ENCODE measurements around the gene BLOC1S2.
A peak's percentile ranks its signal among the peaks of the same experiment; 100 is the strongest.
"Not testable (repeated sequence)": the region's sequence is repeated elsewhere in the genome, so short reads cannot be mapped to it uniquely, and the experiment has no call there.

Gene BLOC1S2

DNA sequence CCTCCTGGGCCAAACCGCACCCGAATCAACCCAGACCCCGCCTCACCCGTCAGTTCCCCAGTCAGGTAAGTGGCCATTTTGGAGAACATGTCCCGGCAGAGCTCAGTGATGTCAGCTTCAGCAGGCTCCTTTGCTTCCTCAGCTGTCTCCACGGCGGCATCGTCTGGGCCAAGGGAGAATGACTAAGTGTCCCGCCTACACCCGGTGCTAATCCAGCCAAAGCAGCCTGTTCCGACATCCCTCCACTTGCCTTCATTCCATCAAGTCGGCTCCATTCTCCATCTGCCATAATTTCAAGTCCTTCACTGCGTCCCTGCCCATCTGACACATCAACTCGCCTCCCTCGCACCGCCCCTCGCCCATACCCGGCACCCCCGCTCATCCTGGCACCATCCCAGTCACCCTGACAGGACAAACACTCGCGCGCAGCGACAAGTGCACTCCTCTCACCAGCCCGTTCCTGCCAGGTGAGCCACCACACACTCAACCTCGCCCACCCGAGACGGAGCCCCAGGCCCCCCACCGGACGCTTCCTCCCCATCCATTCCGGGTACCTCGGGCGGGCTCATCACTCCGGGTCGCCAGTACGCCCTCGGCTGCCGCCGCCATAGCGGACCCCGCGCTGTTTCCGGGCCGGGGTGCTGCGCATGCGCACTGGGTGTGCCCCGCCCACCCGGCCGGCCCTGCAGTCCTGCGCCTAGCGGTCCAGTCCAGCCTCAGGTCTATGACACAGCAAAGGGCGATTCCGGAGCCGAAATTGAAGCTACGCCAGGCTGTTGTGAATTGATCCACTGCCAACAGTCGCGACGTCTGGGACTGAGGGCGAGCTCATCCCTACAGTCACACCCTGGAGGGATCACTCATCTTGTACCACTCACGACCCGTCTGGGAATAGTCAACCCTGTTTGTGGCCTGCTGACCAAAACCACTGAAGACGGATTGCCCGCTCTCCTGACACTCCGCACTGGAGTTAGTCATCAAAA, at the start of gene BLOC1S2:
BLOC1S2 (minus strand) TSS at position 630 of the 983 bp plus-strand sequence; CDS start at position 609, 21 bp downstream.
- peak; percentile 65 for DNase-seq

DNA sequence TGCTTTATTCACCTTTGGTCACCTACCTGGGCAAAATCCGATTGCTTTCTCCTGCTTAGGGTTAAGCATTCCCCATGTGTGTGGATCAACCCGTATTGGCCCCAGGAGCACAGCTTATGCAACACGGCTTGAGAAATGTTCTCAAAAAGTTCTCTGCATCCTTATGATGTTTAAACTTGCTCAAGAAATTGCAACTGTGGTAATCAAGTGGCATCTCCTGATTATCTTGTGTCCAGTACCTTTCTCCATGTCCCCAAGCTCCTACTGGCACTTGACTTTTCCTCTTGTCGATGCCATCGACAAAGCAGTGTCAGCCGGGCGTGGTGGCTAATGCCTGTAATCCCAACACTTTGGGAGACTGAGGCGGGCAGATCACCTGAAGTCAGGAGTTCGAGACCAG, 48.3 kb upstream of the BLOC1S2 start:
- DNase-seq, result no peak

DNA sequence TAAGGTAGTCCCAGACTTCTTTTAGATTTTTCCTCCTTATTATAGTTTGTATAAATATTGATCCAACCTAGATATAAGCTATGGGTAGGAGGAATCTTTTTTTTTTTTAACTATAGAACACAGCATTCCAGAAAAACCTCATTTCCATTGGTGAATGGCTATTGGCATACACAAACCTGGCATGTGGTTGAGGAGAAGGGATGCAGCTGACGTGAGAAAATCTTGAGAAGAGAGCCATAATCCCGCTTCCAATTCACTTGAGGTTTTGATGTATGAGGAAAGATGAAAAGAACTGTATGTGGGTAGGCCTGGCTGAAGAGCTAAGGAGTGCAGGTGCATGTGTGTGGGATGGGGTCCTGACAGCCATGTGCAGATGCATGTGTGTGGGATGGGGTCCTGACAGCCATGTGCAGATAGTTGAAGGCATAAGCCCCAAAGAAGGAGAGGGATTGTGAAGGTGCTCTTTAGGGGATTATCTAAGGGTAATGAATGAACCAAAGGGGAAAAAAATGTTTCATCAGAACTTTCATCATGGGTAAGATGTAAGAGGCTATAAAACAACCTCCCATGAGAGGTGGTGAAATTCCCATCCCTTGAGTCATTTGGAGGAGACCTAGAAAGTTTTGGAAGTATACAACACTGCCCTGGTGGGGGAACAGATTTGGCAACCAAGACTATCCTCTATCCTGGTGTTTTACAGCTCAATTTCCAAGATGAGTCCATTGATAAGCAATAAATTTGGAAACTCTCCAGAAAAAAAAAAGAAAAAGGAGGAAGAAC, 47.4 kb upstream of the BLOC1S2 start:
- no peak for DNase-seq

DNA sequence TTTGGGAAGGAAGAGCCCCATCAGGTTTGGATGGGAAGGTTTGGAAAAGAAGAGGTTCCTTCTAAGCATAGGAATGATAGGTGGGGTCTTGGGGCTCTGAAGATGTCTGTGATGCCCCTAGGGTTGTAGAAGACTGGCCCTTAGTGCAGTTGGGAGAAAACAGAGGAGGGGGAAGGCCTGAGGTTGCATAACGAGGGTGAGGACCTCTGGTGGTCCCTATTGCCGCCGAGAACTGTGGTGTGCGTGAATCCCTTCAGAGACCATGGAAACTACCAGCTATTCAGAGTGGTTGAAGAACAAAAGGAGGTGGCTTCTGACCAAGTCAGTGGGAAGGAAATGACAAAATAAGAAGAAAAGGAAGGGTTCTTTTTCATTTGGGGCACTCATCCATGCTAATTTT, 46.6 kb upstream of the BLOC1S2 start:
- no peak for DNase-seq

DNA sequence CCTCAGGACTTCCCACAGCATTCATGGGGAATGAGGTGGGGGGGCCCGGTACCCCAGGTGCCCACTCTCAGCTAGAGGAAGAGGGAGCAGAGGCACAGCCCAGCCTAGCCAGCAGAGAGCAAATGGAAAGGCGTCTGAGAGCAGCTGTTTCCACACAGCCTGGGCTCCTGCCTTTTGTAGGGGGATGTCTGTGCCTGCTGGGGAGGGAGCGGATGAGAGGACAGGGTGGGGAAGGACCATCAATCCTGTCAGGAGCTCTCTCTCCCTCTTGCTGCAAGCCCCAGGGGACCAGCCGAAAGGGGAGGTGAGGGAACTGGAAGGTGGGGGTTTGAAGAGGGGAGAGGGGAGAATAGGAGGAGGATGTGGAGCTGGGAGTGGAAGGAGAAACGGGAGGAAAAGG, 43.6 kb upstream of the BLOC1S2 start, which contains the start of gene PKD2L1:
PKD2L1 (minus strand) TSS at position 150 of the 400 bp plus-strand sequence; CDS start at position 25, 125 bp downstream.
- DNase-seq, result no peak

DNA sequence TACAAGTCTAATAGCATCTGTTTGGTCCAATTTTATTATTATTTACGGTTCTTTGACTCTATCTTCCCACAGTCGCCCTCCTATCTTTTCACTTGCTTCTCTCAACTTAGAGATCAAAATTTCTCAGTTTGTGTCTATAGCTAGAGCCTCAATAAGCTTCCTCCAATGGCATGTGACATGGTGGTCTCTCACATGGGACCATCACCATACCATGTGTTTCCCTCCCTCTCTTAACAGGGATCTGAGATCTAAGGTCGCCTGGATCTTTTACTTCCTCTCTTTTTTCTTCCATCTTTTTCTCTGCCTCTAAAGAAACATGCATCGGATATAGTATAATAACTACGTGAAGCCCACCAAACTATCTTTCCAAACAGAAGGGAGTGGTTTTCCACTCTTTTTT, 41.7 kb upstream of the BLOC1S2 start:
- DNase-seq, result no peak

GRCh38 chr10:100327718-100328009, 41.2 kb upstream of the BLOC1S2 start:
- DNase-seq, result no peak

DNA sequence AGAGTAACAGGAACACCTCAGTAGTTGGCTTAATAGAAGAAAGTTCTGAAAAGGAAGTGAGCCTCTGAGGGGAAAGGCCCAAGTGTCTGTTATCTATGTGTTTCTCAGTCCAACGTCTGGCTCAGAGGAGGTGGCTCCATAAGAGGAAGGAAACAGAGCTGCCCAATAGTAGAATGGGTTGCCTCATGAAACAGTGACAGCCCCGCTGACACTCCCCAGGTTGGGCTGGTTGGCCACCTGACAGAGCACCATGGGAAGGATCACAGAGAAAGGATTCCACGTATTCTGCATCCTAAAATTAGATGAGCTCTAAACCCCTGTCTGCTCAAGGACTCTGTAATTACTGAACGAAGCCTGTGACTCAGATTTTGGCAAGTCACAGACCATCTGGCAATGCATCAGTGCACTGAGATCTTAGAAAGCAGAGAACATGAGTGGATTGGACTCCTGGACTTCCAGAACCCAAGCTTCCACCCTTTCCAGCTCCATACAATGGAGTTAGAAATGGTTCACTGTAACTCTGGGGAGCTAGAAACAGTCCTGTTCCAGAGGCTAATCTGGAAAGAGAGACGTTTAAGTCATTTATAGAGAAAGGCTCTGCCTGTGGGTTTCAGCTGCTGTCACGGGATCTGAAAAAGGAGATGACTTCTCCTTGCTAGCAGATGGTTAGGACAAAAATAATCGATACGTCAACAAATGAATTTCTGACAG, 40.7 kb upstream of the BLOC1S2 start:
- peak; percentile 83 to 93 for DNase-seq

DNA sequence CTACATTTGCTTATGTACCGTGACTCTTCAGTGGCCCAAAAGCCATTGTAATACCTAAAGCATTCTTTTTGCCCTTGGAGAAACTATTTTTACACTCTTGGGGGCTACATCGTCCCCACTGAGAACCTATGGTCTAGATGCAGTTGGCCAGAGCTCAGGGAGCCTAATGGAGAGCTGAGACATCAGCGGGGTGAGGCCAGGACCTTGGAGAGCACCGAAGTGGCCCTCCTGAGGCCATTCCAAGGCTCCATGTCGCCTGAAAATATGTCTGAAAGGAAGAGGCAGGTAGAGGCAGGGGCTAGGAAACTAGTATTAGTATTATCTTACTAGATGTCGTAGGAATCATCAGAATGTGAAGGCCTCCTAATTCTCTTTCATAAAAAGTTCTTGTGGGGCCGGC, 38.7 kb upstream of the BLOC1S2 start:
- DNase-seq, result no peak

DNA sequence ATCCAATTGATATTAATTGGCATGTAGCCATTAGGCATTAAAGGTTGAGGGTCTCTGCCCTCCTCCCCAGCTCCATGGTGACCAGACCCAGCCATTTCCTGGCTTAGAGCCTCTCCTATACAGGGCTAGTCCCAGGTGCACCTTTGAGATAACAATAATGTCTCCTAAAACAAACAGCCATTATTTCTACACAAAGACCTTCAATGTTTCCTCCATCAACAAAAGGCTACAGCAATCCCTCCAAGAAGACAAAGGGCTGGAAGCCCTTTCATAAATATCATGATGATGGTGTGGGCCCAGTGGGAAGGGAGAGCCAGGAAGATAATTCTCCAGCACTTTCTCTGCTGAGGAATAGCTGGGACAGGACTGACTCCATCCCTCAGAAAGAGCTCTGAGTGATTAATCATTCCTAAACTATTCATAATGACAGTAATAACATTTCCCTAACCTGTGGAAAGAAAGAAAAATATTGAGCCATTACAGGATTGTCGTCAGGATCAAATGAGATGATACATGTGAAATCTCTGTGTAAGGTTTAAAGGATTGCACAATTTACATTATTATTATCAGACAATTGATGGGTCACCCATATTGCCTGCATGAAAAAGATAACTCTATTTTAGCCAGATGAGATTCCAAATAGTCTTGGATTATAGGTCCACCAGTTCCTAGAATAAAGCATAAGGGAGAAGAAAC, 33.4 kb upstream of the BLOC1S2 start:
- DNase-seq, result no peak

GRCh38 chr10:100318207-100318606, 31.7 kb upstream of the BLOC1S2 start:
- DNase-seq, result no peak

DNA sequence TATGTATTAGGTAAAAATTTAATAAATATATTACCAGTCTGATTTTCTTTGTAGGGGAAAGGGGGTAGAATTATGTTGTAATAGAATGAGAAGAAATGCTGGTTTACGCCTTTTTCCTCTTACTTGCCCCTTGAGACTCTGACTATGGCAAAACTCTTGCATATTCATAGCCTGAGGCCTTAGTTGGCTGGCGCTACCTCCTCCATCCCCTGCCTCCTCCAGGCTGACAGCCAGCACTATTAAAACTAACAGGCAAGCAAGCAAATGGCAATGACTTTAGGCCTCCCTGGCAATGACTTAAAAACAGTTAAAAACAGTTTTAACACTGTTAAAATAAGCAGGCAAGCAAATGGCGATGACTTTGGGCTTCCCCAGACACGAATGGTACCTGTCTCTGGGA, 29.1 kb upstream of the BLOC1S2 start:
- no peak for DNase-seq

DNA sequence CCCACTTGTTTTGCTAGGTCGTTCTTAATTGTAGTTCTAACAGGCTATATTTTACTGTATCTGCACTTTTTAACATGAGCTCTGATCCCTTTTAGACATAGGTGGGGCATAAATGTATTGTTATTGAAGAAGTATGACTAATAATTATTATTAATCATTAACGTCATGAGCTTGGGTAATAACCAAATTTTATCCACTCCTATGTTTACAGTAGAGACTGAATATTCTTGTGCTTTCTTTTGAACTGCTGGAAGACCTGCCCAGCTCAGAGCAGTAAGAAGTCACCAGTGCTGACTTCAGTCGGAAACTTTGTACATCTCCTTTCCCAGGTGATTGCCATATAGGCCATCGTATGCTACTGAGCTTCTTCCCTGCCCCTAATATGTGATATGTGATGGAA, 24.8 kb upstream of the BLOC1S2 start:
- DNase-seq, result no peak

GRCh38 chr10:100307684-100308083, 21.2 kb upstream of the BLOC1S2 start:
- no peak for DNase-seq

- DNase-seq, result no peak
These were observed 20.4 kb upstream of the BLOC1S2 start for GRCh38 chr10:100306861-100307260.

DNA sequence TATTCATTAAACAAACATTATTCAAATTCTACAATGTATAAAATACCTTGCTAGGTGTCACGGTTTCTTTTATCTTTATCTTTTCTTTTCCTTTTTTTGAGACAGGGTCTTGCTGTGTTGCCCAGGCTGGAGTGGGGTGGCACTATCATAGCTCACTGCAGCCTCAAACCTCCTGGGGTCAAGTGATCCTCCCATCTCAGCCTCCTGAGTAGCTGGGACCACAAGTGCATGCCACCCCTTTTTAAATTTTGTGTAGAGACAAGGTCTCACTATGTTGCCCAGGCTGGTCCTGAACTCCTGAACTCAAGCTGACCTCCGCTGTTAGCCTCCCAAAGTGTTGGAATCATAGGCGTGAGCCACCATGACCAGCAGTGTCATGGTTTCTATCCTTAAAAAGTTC, 17.9 kb upstream of the BLOC1S2 start:
- DNase-seq, result no peak

- peak; percentile 16 to 33 for DNase-seq
These were observed 17.3 kb upstream of the BLOC1S2 start for GRCh38 chr10:100303724-100304319.

DNA sequence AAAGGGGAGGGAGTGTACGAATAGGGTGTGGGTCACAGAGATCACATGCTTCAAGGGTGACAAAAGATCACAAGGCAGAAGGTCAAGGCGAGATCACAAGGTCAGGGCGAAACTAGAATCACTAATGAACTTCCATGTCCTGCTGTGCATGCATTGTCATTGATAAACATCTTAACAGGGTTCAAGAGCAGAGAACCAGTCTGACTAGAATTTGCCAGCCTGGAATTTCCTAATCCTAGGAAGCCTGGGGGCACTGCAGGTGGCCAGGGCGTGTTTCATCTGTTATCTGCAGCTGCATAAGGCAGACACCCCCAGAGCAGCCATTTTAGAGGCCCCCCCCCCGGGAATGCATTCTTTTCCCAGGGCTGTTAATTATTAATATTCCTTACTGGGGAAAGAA, 14.6 kb upstream of the BLOC1S2 start:
- not testable (repeated sequence) for DNase-seq

DNA sequence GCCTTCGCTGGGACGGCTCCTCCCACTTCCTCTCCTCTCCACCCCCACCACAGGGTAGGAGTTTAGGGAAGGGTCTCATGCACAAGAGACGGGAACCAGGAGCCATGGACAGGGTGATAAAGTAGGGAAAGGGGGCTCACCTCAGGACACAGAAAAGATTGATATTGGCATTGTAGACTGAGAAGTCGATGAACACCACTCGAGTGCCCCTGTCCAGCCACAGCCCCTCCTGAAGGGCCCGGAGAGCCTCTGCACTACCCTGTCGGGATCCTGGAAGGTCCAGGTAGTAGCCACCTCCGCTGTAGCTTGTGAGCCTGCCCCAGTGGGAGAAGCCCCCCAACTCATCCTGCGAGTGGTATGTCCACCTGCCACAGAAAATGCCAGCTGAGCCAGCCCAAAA, 10.8 kb upstream of the BLOC1S2 start:
- no peak for DNase-seq

DNA sequence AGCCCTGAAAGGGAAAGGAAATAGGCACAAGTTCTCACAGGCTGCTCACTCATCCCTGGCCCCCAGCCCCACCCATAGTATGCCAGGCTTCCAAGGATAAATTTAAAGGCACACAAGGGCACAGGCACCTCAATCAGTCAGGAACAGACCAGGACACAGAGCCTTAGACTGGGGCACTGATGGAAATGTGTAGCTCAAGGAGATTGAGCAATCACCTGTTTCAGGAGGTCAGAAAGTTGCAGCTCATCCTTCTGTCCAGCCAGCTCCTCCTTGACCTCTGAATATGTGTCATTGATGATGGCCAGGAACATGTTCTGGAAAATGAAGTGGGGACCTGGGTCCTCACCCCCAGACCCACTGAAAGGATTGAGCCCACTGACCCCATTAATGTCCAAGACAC, 6.6 kb upstream of the BLOC1S2 start:
- no peak for DNase-seq

DNA sequence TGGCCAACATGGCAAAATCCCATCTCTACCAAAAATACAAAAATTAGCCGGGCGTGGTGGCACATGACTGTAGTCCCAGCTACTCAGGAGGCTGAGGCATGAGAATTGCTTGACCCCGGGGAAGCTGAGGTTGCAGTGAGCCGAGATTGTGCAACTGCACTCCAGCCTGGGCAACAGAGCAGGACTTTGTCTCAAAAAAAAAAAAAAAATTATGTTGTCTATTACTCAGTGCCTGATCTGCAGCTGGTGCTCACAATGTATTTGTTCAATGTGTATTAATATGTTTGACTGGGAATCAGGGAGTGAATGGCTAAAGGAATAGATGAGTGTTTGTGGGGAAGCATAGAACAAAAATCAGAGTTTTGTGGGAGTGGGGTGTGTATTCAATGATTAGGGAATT, 5.8 kb upstream of the BLOC1S2 start:
- DNase-seq, result peak in 1 of 2 experiments; percentile 20

DNA sequence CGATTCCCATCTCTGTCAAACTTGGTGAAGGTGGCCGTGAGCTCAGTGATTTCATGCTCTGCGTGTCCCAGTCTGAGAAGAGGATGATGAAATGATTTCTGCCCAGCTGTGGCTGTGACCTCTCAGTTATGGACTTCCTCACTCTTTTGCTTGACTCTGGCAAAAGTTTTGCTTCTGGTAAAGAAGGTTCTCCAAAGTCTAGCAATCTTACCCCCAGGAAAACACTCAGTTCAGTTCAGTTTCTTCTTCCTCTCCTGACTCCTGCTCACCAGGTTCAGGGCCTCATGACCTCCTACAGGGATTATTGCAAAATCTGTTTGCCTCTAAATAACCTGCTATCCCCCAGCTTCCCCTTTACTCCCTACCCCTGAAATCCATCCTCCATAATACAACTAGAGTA, 4.9 kb upstream of the BLOC1S2 start:
- DNase-seq, result peak; percentile 36 to 62
